ENCODE data around the gene CAB39. TPM values are rescaled to one million over a fixed set of nuclear protein-coding genes. Genes with fewer than 3 reads are reported as not detected.

The CAB39 gene
- total RNA-seq, 4 donors from 2014 or later: 60.2 to 124 (median 72.2) TPM

GRCh38 chr2:230797515-230798495, 85.2 kb downstream of the CAB39 start:
- DNase-seq: peak in 1 of 3 donors; percentile 49

DNA sequence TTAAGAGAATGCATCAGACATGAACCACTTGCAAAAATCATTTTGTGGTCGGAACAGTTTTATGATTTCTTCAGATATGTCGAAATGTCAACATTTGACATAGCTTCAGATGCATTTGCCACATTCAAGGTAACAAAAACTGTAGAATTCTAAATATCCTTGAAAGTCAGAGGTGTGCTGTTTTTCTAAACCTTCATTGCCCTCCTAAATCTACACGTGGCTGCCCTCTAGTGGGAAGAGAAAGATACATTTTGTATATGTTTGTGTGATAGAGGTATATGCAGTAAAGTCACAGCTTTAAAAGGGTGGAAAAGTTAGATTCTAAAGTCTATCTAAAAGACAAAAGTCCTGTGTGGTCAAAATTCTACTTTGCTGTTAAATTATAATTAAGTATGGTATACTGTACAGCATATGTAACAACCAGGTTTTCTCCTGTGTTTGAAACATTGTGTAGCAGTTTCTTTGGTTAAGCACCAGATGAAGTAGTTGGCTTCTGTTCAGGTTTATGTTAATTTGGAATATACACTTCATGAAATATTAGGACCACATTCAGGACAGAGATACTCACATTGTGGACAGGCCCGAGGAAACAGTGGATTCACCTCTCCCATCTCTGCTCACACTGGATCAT, 86.2 kb downstream of the CAB39 start:
- Histone ChIP-seq H3K9me3 (no peaks in the 10 kb centered on the region), H3K27ac (peak overlapping the region in 1 of 4 donors; percentile 8), H3K27me3 (no peaks in the 10 kb centered on the region), H3K36me3 (peaks cover 0 to 33% (median 0%) of the 10 kb centered on the region in 3 donors), H3K4me3 (no peak overlapping the region), H3K4me1 (peaks cover 0 to 26% (median 3%) of the 10 kb centered on the region in 4 donors)
- no peak for DNase-seq
- no peak for TF ChIP-seq POLR2A (IDR thresholded peaks at IDR 0.05)
- TF ChIP-seq, protein P1, sequence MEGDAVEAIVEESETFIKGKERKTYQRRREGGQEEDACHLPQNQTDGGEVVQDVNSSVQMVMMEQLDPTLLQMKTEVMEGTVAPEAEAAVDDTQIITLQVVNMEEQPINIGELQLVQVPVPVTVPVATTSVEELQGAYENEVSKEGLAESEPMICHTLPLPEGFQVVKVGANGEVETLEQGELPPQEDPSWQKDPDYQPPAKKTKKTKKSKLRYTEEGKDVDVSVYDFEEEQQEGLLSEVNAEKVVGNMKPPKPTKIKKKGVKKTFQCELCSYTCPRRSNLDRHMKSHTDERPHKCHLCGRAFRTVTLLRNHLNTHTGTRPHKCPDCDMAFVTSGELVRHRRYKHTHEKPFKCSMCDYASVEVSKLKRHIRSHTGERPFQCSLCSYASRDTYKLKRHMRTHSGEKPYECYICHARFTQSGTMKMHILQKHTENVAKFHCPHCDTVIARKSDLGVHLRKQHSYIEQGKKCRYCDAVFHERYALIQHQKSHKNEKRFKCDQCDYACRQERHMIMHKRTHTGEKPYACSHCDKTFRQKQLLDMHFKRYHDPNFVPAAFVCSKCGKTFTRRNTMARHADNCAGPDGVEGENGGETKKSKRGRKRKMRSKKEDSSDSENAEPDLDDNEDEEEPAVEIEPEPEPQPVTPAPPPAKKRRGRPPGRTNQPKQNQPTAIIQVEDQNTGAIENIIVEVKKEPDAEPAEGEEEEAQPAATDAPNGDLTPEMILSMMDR (IDR thresholded peaks at IDR 0.05): peak; percentile 32 to 86 (median 71)

More at GRCh38 chr2:230797515-230798495, 85.2 kb downstream of the CAB39 start:
- Histone ChIP-seq H3K36me3 (peaks cover 0 to 36% (median 0%) of the 10 kb centered on the region in 3 donors), H3K27me3 (no peaks in the 10 kb centered on the region), H3K9me3 (no peaks in the 10 kb centered on the region), H3K27ac (peak overlapping the region in 2 of 4 donors; percentile 12 to 61), H3K4me1 (peaks cover 0 to 26% (median 3%) of the 10 kb centered on the region in 4 donors), H3K4me3 (no peak overlapping the region)
- TF ChIP-seq POLR2A (IDR thresholded peaks at IDR 0.05): no peak
- TF ChIP-seq, protein P1 (IDR thresholded peaks at IDR 0.05): no peak

GRCh38 chr2:230805353-230806017, 92.8 kb downstream of the CAB39 start:
- DNase-seq: no peak
- Histone ChIP-seq H3K27me3 (no peaks in the 10 kb centered on the region), H3K4me3 (no peak overlapping the region), H3K4me1 (no peaks in the 10 kb centered on the region), H3K27ac (no peak overlapping the region), H3K36me3 (peaks cover 0 to 20% (median 0%) of the 10 kb centered on the region in 3 donors), H3K9me3 (no peaks in the 10 kb centered on the region)
- TF ChIP-seq, protein P1 (IDR thresholded peaks at IDR 0.05): no peak
- TF ChIP-seq POLR2A (IDR thresholded peaks at IDR 0.05): no peak

DNA sequence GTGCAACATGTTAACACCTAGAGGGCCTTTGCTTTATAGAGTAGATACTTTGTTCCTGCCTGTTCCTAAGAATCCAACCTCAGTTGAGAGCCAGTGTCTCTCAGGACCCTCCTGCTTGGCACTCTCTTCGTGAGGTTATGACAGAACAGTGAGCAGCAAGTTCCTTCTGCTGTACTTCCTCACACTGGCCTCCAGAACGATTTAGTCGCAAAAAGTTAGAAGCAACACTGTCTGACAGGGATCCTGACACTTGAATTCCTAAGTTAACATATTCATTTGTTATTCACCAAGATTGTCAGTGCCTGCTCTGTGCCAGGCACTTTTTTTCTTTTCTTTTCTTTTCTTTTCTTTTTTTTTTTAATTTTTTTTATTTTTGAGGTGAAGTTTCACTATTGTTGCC, 95.1 kb downstream of the CAB39 start:
- no peak for TF ChIP-seq POLR2A (IDR thresholded peaks at IDR 0.05)
- TF ChIP-seq, protein P1 (IDR thresholded peaks at IDR 0.05): no peak
- no peak for DNase-seq

DNA sequence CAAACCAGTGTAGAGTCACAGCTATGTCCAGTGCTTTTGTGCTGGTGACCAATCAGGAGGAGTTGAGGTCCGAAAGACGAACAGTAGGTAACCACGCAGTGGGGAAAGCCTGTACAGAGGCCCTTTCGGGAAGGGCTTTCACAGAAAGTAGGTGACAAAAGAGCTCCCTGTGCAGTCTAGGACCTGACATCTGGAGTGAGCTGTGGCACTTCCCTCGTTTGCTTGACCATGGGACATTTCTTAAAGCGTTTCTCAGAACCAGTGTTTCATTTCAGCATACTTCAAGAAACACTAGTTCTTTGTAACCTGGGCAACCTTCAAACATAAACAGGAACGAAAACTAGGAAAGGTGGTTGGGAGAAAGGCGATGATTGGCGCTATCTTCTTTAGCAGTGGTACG, 96.4 kb downstream of the CAB39 start:
- peaks cover 0 to 35% (median 0%) of the 10 kb centered on the region in 3 donors for H3K36me3 ChIP-seq
- TF ChIP-seq, protein P1 (IDR thresholded peaks at IDR 0.05): no peak
- no peak for TF ChIP-seq POLR2A (IDR thresholded peaks at IDR 0.05)
- H3K9me3 ChIP-seq: no peaks in the 10 kb centered on the region
- no peak for DNase-seq
- H3K27ac ChIP-seq: no peak overlapping the region
- H3K27me3 ChIP-seq: no peaks in the 10 kb centered on the region
- no peaks in the 10 kb centered on the region for H3K4me1 ChIP-seq
- H3K4me3 ChIP-seq: no peak overlapping the region

More for the DNA sequence above, 95.1 kb downstream of the CAB39 start:
- no peaks in the 10 kb centered on the region for H3K4me1 ChIP-seq
- no peak overlapping the region for H3K27ac ChIP-seq
- H3K4me3 ChIP-seq: no peak overlapping the region
- no peaks in the 10 kb centered on the region for H3K9me3 ChIP-seq
- H3K27me3 ChIP-seq: no peaks in the 10 kb centered on the region
- peaks cover 0 to 25% (median 0%) of the 10 kb centered on the region in 3 donors for H3K36me3 ChIP-seq
